H1 (cell line): ENCODE results near the gene GPR39.

Experiments used
- ATF3 ChIP-seq: IDR thresholded peaks from 2 replicates; pipeline ENCODE4 v1.6.1; 2011; ENCODE audit warnings: low read depth, mild to moderate bottlenecking, low read length; ENCODE audit not compliant: insufficient read depth
- CTCF ChIP-seq, 3 experiments: IDR thresholded peaks; 1 replicate in 2 of 3; 2 replicates in 1 of 3; pipeline versions ENCODE4 v1.5.1 to v1.6.1; 2011; ENCODE audit warnings: low read length in 3 of 3, mild to moderate bottlenecking in 3 of 3, inconsistent platforms in 2 of 3, low read depth in 1 of 3, moderate library complexity in 1 of 3; ENCODE audit not compliant: insufficient read depth in 1 of 3; ENCODE audit errors: control extremely low read depth in 1 of 3
- EGR1 ChIP-seq: IDR thresholded peaks from 2 replicates; pipeline ENCODE4 v1.6.1; 2011; ENCODE audit warnings: low read depth, low read length, borderline replicate concordance
- EZH2 ChIP-seq: fragments of 200-600 bp; sonication (generic); IDR thresholded peaks from 2 replicates; pipeline ENCODE4 v1.7.1; 2012; ENCODE audit warnings: low read depth, mild to moderate bottlenecking, moderate library complexity, low read length, inconsistent platforms; ENCODE audit not compliant: severe bottlenecking
- GTF2F1 ChIP-seq: IDR thresholded peaks from 2 replicates; pipeline ENCODE4 v1.6.1; 2012; ENCODE audit warnings: low read depth, low read length, improper control_type of control experiment, borderline replicate concordance
- JUND ChIP-seq: IDR thresholded peaks from 2 replicates; pipeline ENCODE4 v1.6.1; 2011; ENCODE audit warnings: mild to moderate bottlenecking, improper control_type of control experiment, low read length
- MAFK ChIP-seq: IDR thresholded peaks from 2 replicates; pipeline ENCODE4 v1.6.1; 2012; ENCODE audit warnings: low read depth, mild to moderate bottlenecking, improper control_type of control experiment, low read length
- POLR2A ChIP-seq, 2 experiments: IDR thresholded peaks; 1 replicate in 1 of 2; 2 replicates in 1 of 2; pipeline ENCODE4 v1.6.1; 2011; ENCODE audit warnings: low read depth in 2 of 2, low read length in 2 of 2, mild to moderate bottlenecking in 2 of 2; ENCODE audit errors: control extremely low read depth in 1 of 2
- POLR2AphosphoS5 ChIP-seq: IDR thresholded peaks from 2 replicates; pipeline ENCODE4 v1.6.1; 2011; ENCODE audit warnings: low read depth, low read length
- POU5F1 ChIP-seq: IDR thresholded peaks from 2 replicates; pipeline ENCODE4 v1.6.1; 2011; ENCODE audit warnings: low read depth, mild to moderate bottlenecking, low read length, moderate library complexity
- SAP30 ChIP-seq: fragments of 300-600 bp; sonication (generic); IDR thresholded peaks from 2 replicates; pipeline ENCODE4 v1.7.1; 2012; ENCODE audit warnings: low read length, moderate library complexity, mild to moderate bottlenecking, inconsistent platforms; ENCODE audit not compliant: insufficient read depth, insufficient replicate concordance

GRCh38 chr2:132638313-132639040 lies 221.9 kb downstream of the GPR39 start:
- TF ChIP-seq POU5F1 (no peak), CTCF (IDR thresholded peaks at IDR 0.05; ENCODE audit: control extremely low read depth in 1 of 3, insufficient read depth in 1 of 3, low read depth in 1 of 3, low read length in 3 of 3) (no peak), POLR2A (IDR thresholded peaks at IDR 0.05; ENCODE audit: control extremely low read depth in 1 of 2, low read depth in 2 of 2, low read length in 2 of 2) (no peak), ATF3 (no peak), EZH2 (no peak), SAP30 (no peak), GTF2F1 (no peak), MAFK (no peak), JUND (no peak), POLR2AphosphoS5 (no peak), EGR1 (no peak)
